K562 (cell line): ENCODE results near the gene RABL6. TPM values are rescaled to one million over a fixed set of nuclear protein-coding genes. Genes with fewer than 3 reads are reported as not detected.

Experiments
- C11orf30 ChIP-seq: fragments of 450-650 bp; IDR thresholded peaks from 2 replicates; pipeline ENCODE4 v1.6.1; 2016; ENCODE audit warnings: low read depth, mild to moderate bottlenecking
- CEBPB ChIP-seq: fragments of 450-650 bp; IDR thresholded peaks from 2 replicates; pipeline ENCODE4 v1.6.1; 2016; ENCODE audit warnings: missing genetic modification characterization, missing compliant biosample characterization
- CEBPZ ChIP-seq: fragments of 150-350 bp; IDR thresholded peaks from 2 replicates; pipeline ENCODE4 v1.6.1; 2014; ENCODE audit warnings: low read depth, mild to moderate bottlenecking, low read length, borderline replicate concordance
- CREB1 ChIP-seq, 2 experiments: sonication (generic) in 1 of 2; formaldehyde crosslinking in 1 of 2; IDR thresholded peaks; 2 replicates each; pipeline versions ENCODE4 v1.6.1 to v1.8.0; 2012 to 2022; ENCODE audit warnings: inconsistent platforms in 1 of 2, mild to moderate bottlenecking in 1 of 2, missing genetic modification reagents in 1 of 2, moderate library complexity in 1 of 2
- CUX1 ChIP-seq: fragments of 200-800 bp; sonication (Bioruptor generic); IDR thresholded peaks from 2 replicates; pipeline ENCODE4 v1.6.1; 2016; ENCODE audit warnings: missing genetic modification characterization, missing compliant biosample characterization
- EP400 ChIP-seq: fragments of 450-650 bp; IDR thresholded peaks from 2 replicates; pipeline ENCODE4 v1.6.1; 2017; ENCODE audit warnings: antibody characterized with exemption, mild to moderate bottlenecking, moderate library complexity
- JUND ChIP-seq, 2 experiments: IDR thresholded peaks; 2 replicates in 1 of 2; 3 replicates in 1 of 2; pipeline ENCODE4 v1.6.1; 2011; ENCODE audit warnings: borderline replicate concordance in 2 of 2, low read depth in 2 of 2, low read length in 2 of 2, improper control_type of control experiment in 1 of 2, missing biosample characterization in 1 of 2, missing genetic modification characterization in 1 of 2, missing genetic modification reagents in 1 of 2
- NBN ChIP-seq: fragments of 450-650 bp; IDR thresholded peaks from 2 replicates; pipeline ENCODE4 v1.6.1; 2016; ENCODE audit warnings: low read depth, mild to moderate bottlenecking
- NKRF ChIP-seq: fragments of 450-650 bp; IDR thresholded peaks from 2 replicates; pipeline ENCODE4 v1.6.1; 2016; ENCODE audit warnings: borderline replicate concordance
- PTBP1 ChIP-seq: fragments of 200-400 bp; formaldehyde crosslinking; IDR thresholded peaks from 2 replicates; pipeline ENCODE4 v1.6.1; 2017; ENCODE audit warnings: low read depth, low read length
- PYGO2 ChIP-seq: fragments of 450-650 bp; IDR thresholded peaks from 2 replicates; pipeline ENCODE4 v1.6.1; 2016; ENCODE audit warnings: mild to moderate bottlenecking, missing genetic modification characterization, moderate library complexity, missing compliant biosample characterization
- SMAD1 ChIP-seq: fragments of 150-350 bp; IDR thresholded peaks from 2 replicates; pipeline ENCODE4 v1.6.1; 2014; ENCODE audit warnings: low read length, low read depth; ENCODE audit not compliant: partially characterized antibody
- THRA ChIP-seq: fragments of 450-650 bp; IDR thresholded peaks from 2 replicates; pipeline ENCODE4 v1.6.1; 2017; ENCODE audit warnings: mild to moderate bottlenecking, moderate library complexity
- THRAP3 ChIP-seq: fragments of 450-650 bp; IDR thresholded peaks from 2 replicates; pipeline ENCODE4 v1.6.1; 2016; ENCODE audit warnings: mild to moderate bottlenecking, inconsistent platforms, borderline replicate concordance
- polyA plus RNA-seq, 8 experiments: library from polyadenylated mRNA; depleted of rRNA in 4 of 8; stranded (reverse) in 5 of 8; unstranded in 3 of 8; fragments of >200 nt; fragmentation: Nextera tagmentation in 2 of 8; fragmentation: Illumina TruSeq in 1 of 8; extraction: Ambion mirVana in 2 of 8; extraction: Trizol in 1 of 8; gene quantifications; 2 replicates each; pipeline versions ENCODE4 v1.2.1 to v1.2.3, GENCODE V29; 2011 to 2014; ENCODE audit warnings: inconsistent platforms in 1 of 8, missing spikeins in 1 of 8
- total RNA-seq, 7 experiments: library from RNA; depleted of rRNA in 6 of 7; stranded (reverse); fragments of >200 nt in 6 of 7; fragmentation: Illumina TruSeq in 2 of 7; extraction: Trizol in 2 of 7; gene quantifications; 2 replicates each; pipeline versions ENCODE4 v1.2.1 to v1.2.3, GENCODE V29; 2011 to 2021; ENCODE audit warnings: low replicate concordance in 1 of 7

Gene RABL6
- total and polyA plus RNA-seq, 9 of the 15 experiments (the other 6 are each of a cell fraction or from before 2014, with no cell fraction given) = 5.6 to 181 (median 84.5) TPM

GRCh38 chr9:136875155-136875554, 67.4 kb downstream of the RABL6 start (continued):
- TF ChIP-seq CEBPB (tag) (peak; percentile 96), CUX1 (no peak), NBN (0 out of 2 replicates have a peak, but pooled peaks have one; percentile 45), SMAD1 (no peak), EP400 (no peak), PTBP1 (no peak), CREB1 (IDR thresholded peaks at IDR 0.05) (no peak), CREB1 (CRISPR knock-in tag; IDR thresholded peaks at IDR 0.05) (no peak), JUND (IDR thresholded peaks at IDR 0.05; ENCODE audit: borderline replicate concordance, low read depth, low read length) (0 out of 2 replicates have a peak, but pooled peaks have one; percentile 20), JUND (tag; IDR thresholded peaks at IDR 0.05; ENCODE audit: borderline replicate concordance, low read depth, low read length) (no peak), THRAP3 (no peak), C11orf30 (peak; percentile 61), CEBPZ (no peak), PYGO2 (no peak), NKRF (no peak), THRA (no peak)
